Keratinocyte (primary cell): ENCODE measurements around the gene ARHGEF16. TPM values are rescaled to one million over a fixed set of nuclear protein-coding genes. Genes with fewer than 3 reads are reported as not detected.

Experiments used
- DNase-seq: peaks from one replicate; pipeline ENCODE4 v3.0.0-alpha.2; 2011; ENCODE audit warnings: low read depth, missing footprints, low spot score
- FAIRE-seq: peaks from 2 replicates; lab custom pipeline; 2011; peaks lifted over from hg19 to GRCh38; lab: Jason Lieb, UNC
- H2AFZ ChIP-seq: 2 replicates; pipeline ENCODE4 v1.6.0; 2012; ENCODE audit warnings: low read length, control low read depth, inconsistent platforms; ENCODE audit not compliant: control insufficient read depth
- H3K27ac ChIP-seq: 2 replicates; pipeline ENCODE4 v1.5.1; 2011; ENCODE audit warnings: low read length; ENCODE audit not compliant: control insufficient read depth, insufficient read depth
- H3K27me3 ChIP-seq: 3 replicates; pipeline ENCODE4 v1.6.0; 2011; ENCODE audit warnings: low read length; ENCODE audit not compliant: control insufficient read depth, insufficient read depth; ENCODE audit errors: extremely low read depth
- H3K36me3 ChIP-seq, 2 experiments: 2 replicates in 1 of 2; 3 replicates in 1 of 2; pipeline ENCODE4 v1.5.1; 2011; ENCODE audit warnings: low read length in 2 of 2, mild to moderate bottlenecking in 1 of 2; ENCODE audit not compliant: control insufficient read depth in 2 of 2, insufficient read depth in 2 of 2; ENCODE audit errors: extremely low read depth in 1 of 2
- H3K4me1 ChIP-seq: 3 replicates; pipeline ENCODE4 v1.5.1; 2011; ENCODE audit warnings: low read length; ENCODE audit not compliant: control insufficient read depth, insufficient read depth; ENCODE audit errors: extremely low read depth
- H3K4me2 ChIP-seq: 3 replicates; pipeline ENCODE4 v1.6.0; 2011; ENCODE audit warnings: low read depth, low read length; ENCODE audit not compliant: control insufficient read depth, insufficient read depth; ENCODE audit errors: extremely low read depth
- H3K4me3 ChIP-seq, 3 experiments: fragments of 200-600 bp in 1 of 3; sonication (generic) in 1 of 3; 2 replicates in 2 of 3; 3 replicates in 1 of 3; pipeline ENCODE4 v1.5.1; 2011 to 2016; ENCODE audit warnings: low read length in 3 of 3, mild to moderate bottlenecking in 3 of 3, control low read depth in 2 of 3, inconsistent platforms in 1 of 3, low read depth in 1 of 3, mixed read lengths in 1 of 3, mixed run types in 1 of 3, moderate library complexity in 1 of 3; ENCODE audit not compliant: control insufficient read depth in 2 of 3, insufficient read depth in 2 of 3; ENCODE audit errors: extremely low read depth in 1 of 3
- H3K79me2 ChIP-seq: 2 replicates; pipeline ENCODE4 v1.6.0; 2012; ENCODE audit warnings: low read length; ENCODE audit not compliant: control insufficient read depth, insufficient read depth
- H3K9ac ChIP-seq: 3 replicates; pipeline ENCODE4 v1.6.0; 2011; ENCODE audit warnings: low read length; ENCODE audit not compliant: control insufficient read depth, insufficient read depth; ENCODE audit errors: extremely low read depth
- H3K9me1 ChIP-seq: 3 replicates; pipeline ENCODE4 v1.6.0; 2011; ENCODE audit warnings: low read length; ENCODE audit not compliant: control insufficient read depth, insufficient read depth; ENCODE audit errors: extremely low read depth
- H3K9me3 ChIP-seq: 2 replicates; pipeline ENCODE4 v1.5.1; 2012; ENCODE audit warnings: low read depth, low read length; ENCODE audit not compliant: control insufficient read depth
- H4K20me1 ChIP-seq: 3 replicates; pipeline ENCODE4 v1.6.0; 2011; ENCODE audit warnings: low read length; ENCODE audit not compliant: control insufficient read depth, insufficient read depth; ENCODE audit errors: extremely low read depth
- CTCF ChIP-seq, 3 experiments: IDR thresholded peaks in 1 of 3; conservative IDR thresholded peaks in 1 of 3; optimal IDR thresholded peaks in 1 of 3; 2 replicates in 2 of 3; 3 replicates in 1 of 3; pipeline versions ENCODE3 to v1.5.1; 2011; ENCODE audit warnings: low read length in 3 of 3, mild to moderate bottlenecking in 3 of 3, moderate library complexity in 2 of 3, control low read depth in 1 of 3, inconsistent platforms in 1 of 3; ENCODE audit not compliant: insufficient read depth in 2 of 3; ENCODE audit errors: extremely low read depth in 1 of 3
- EZH2 ChIP-seq: IDR thresholded peaks from one replicate; pipeline ENCODE4 v1.6.1; 2012; ENCODE audit warnings: inconsistent platforms, mild to moderate bottlenecking, low read length, moderate library complexity
- dilution Hi-C: fragments of 300-500 bp; cut with MboI; formaldehyde crosslinking; loops from one replicate; pipeline ENCODE4 v1.7.0; 2020; ENCODE audit warnings: low sequenced_read_pairs; ENCODE audit not compliant: extremely low pct_ligation_motif_present
- polyA plus RNA-seq, 5 experiments: library from polyadenylated mRNA; depleted of rRNA in 3 of 5; stranded (reverse) in 3 of 5; stranded (forward) in 1 of 5; unstranded in 1 of 5; fragments of >200 nt; gene quantifications; 1 replicate in 1 of 5; 2 replicates in 3 of 5; 3 replicates in 1 of 5; pipeline versions ENCODE4 v1.2.1 to v1.2.3, GENCODE V29; 2011 to 2012; ENCODE audit warnings: missing spikeins in 2 of 5, low read depth in 1 of 5, low replicate concordance in 1 of 5

Gene ARHGEF16
- polyA plus RNA-seq, 1 donor (not counting 4 experiments of a cell fraction or from before 2014, with no cell fraction given) = 6.2 TPM

- Histone ChIP-seq H3K4me3 (no peak overlapping the region), H3K4me1 (peaks cover 31% of the 10 kb centered on the region), H3K27me3 (no peaks in the 10 kb centered on the region), H3K4me2 (no peak overlapping the region), H3K79me2 (no peaks in the 10 kb centered on the region), H3K9ac (no peak overlapping the region), H3K27ac (no peak overlapping the region), H3K36me3 (peaks cover 0 to 13% of the 10 kb centered on the region in 2 experiments), H2AFZ (no peak overlapping the region), H3K9me3 (no peaks in the 10 kb centered on the region), H4K20me1 (peaks cover 4% of the 10 kb centered on the region), H3K9me1 (no peaks in the 10 kb centered on the region)
- no peak for DNase-seq
- dilution Hi-C loops = no loop called here
- FAIRE-seq = no peak
- TF ChIP-seq CTCF (optimal IDR thresholded peaks at IDR 0.05 in 1 of 3, IDR thresholded peaks at IDR 0.05 in 1 of 3, conservative IDR thresholded peaks at IDR 0.05 in 1 of 3; ENCODE audit: extremely low read depth in 1 of 3, insufficient read depth in 2 of 3, low read length in 3 of 3) (no peak), EZH2 (no peak)
Observed at GRCh38 chr1:3475839-3476573, 21.5 kb downstream of the ARHGEF16 start.

DNA sequence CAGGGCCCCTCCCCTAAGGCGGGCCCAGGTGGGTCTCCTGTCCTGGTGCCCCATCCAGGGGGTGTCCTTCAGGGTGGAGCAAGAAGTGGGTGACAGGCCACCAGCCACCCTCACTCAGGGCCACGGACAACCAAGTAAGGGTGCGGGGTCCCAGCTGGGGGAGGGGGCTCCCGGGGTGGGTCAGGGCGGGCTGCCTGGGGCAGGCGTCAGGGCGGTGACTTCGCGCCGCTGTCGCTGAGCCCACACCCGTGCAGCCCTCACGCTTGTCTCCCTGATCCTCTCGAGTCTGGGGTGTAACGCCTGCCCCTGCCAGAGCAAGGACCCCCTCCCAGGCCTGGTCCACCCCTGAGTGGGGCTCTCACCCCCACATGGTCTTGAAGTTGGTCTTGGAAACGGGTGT, 22.2 kb downstream of the ARHGEF16 start:
- FAIRE-seq = no peak
- Histone ChIP-seq H3K4me2 (no peak overlapping the region), H3K9me3 (no peaks in the 10 kb centered on the region), H3K27me3 (no peaks in the 10 kb centered on the region), H2AFZ (no peak overlapping the region), H4K20me1 (peaks cover 4% of the 10 kb centered on the region), H3K9ac (no peak overlapping the region), H3K4me1 (peaks cover 27% of the 10 kb centered on the region), H3K36me3 (peaks cover 0 to 13% of the 10 kb centered on the region in 2 experiments), H3K4me3 (no peak overlapping the region), H3K79me2 (no peaks in the 10 kb centered on the region), H3K9me1 (no peaks in the 10 kb centered on the region), H3K27ac (no peak overlapping the region)
- TF ChIP-seq CTCF (optimal IDR thresholded peaks at IDR 0.05 in 1 of 3, IDR thresholded peaks at IDR 0.05 in 1 of 3, conservative IDR thresholded peaks at IDR 0.05 in 1 of 3; ENCODE audit: extremely low read depth in 1 of 3, insufficient read depth in 2 of 3, low read length in 3 of 3) (no peak), EZH2 (no peak)
- dilution Hi-C loops = no loop called here
- DNase-seq = no peak
